GM12891 (cell line): ENCODE data around the gene MROH2A.

Experiments
- DNase-seq: peaks from one replicate; pipeline ENCODE4 v3.0.0; 2011; ENCODE audit warnings: low spot score; ENCODE audit not compliant: insufficient read length
- FAIRE-seq: peaks from 2 replicates; lab custom pipeline; 2011; peaks lifted over from hg19 to GRCh38; lab: Jason Lieb, UNC
- PAX5 ChIP-seq: IDR thresholded peaks from 2 replicates; pipeline ENCODE4 v1.6.1; 2011; ENCODE audit warnings: low read length, moderate library complexity, mild to moderate bottlenecking; ENCODE audit not compliant: insufficient read depth, severe bottlenecking
- POLR2A ChIP-seq: IDR thresholded peaks from 2 replicates; pipeline ENCODE4 v1.6.1; 2011; ENCODE audit warnings: low read depth, low read length, control low read depth
- POLR2AphosphoS5 ChIP-seq: IDR thresholded peaks from 2 replicates; pipeline ENCODE4 v1.6.1; 2011; ENCODE audit warnings: low read depth, low read length, control low read depth
- POU2F2 ChIP-seq: IDR thresholded peaks from 2 replicates; pipeline ENCODE4 v1.6.1; 2011; ENCODE audit warnings: low read depth, mild to moderate bottlenecking, control low read depth, low read length, moderate library complexity
- SPI1 ChIP-seq: IDR thresholded peaks from 2 replicates; pipeline ENCODE4 v1.6.1; 2011; ENCODE audit warnings: low read depth, low read length, control low read depth
- TAF1 ChIP-seq: IDR thresholded peaks from 2 replicates; pipeline ENCODE4 v1.6.1; 2011; ENCODE audit warnings: low read depth, low read length, control low read depth

The MROH2A gene

GRCh38 chr2:233821709-233822100 is 43.6 kb downstream of the MROH2A start:
- FAIRE-seq (no peak), DNase-seq (no peak)
- TF ChIP-seq POLR2A (no peak), SPI1 (no peak), POU2F2 (no peak), TAF1 (no peak), POLR2AphosphoS5 (no peak), PAX5 (no peak)

- TF ChIP-seq POU2F2 (no peak), POLR2AphosphoS5 (no peak), SPI1 (no peak), PAX5 (no peak), POLR2A (no peak), TAF1 (no peak)
- no peak for FAIRE-seq
- DNase-seq, result no peak
Observed at GRCh38 chr2:233822101-233822771, 44.1 kb downstream of the MROH2A start.

DNA sequence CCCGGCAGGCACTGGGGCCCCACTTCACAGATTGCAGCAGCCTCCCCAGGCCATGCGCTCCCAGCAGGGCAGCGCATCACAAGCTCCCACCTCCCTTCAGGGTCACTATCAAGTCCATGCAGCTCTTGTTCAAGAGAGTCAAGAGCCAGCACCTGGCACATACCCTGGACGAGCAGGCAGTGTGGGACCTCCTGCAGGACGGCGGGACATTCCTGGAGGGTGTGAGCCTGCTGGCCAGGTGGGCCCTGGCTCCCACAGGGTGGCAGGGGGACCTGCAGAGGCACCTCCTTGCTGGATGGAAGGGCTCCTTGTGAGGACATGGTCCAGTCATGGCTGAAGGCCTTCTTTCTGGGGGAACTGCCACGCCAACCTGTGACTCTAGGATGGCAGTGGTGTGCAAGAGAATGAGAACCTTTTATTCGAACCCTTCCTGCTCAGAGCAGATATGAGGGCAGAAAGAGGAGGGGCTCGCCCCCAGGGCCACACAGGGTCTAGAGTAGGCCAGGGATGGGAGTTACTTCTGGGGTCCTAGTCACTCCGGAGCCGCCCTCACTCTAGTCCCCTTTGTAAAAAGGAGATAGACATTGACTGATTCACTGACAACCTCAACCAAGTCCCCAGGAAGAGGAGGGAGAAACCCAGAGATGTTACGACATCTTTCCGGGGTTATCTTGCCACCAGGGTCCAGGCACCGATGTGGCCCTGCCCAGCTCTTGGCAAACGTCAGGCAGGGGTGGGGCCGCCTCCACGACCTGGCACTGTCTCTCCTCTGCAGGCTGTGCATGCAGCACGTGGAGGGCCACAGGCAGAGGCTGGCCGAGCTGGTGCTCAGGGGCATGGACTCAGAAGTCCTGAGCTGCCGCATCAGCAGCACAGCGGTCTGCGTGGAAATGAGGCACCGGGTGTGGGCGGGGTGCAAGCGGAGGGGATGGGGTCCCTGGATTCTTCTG is 44.9 kb downstream of the MROH2A start:
- FAIRE-seq, result no peak
- DNase-seq, result no peak
- TF ChIP-seq PAX5 (no peak), POLR2AphosphoS5 (no peak), POLR2A (no peak), SPI1 (no peak), TAF1 (no peak), POU2F2 (no peak)

GRCh38 chr2:233823731-233824121 is 45.6 kb downstream of the MROH2A start:
- TF ChIP-seq POLR2A (no peak), SPI1 (no peak), TAF1 (no peak), PAX5 (no peak), POU2F2 (no peak), POLR2AphosphoS5 (no peak)
- FAIRE-seq (no peak), DNase-seq (no peak)

DNA sequence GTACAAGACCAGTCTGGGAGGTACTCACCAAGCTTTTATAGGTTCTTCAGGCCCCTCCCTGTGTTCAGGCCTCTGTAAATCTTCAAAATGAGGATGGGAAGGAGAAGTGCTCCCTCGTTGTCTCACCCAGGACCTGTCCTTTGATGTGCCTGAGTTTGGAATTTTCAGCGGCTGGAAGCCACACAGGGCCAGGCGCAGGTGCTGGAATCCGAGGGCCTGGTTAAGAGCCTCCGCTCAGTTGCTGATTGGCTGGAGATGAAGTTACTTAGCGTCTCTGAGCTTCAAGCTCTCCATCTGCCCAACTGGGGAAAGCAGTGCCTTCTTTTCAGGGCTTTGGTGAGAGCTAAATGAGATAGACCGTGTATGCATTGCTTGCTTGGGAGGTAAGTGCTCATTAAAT is 46.2 kb downstream of the MROH2A start:
- TF ChIP-seq POU2F2, result no peak
- TF ChIP-seq PAX5, result no peak
- TF ChIP-seq POLR2AphosphoS5, result no peak
- TF ChIP-seq POLR2A, result no peak
- TF ChIP-seq TAF1, result no peak
- no peak for TF ChIP-seq SPI1
- DNase-seq (no peak), FAIRE-seq (no peak)

DNA sequence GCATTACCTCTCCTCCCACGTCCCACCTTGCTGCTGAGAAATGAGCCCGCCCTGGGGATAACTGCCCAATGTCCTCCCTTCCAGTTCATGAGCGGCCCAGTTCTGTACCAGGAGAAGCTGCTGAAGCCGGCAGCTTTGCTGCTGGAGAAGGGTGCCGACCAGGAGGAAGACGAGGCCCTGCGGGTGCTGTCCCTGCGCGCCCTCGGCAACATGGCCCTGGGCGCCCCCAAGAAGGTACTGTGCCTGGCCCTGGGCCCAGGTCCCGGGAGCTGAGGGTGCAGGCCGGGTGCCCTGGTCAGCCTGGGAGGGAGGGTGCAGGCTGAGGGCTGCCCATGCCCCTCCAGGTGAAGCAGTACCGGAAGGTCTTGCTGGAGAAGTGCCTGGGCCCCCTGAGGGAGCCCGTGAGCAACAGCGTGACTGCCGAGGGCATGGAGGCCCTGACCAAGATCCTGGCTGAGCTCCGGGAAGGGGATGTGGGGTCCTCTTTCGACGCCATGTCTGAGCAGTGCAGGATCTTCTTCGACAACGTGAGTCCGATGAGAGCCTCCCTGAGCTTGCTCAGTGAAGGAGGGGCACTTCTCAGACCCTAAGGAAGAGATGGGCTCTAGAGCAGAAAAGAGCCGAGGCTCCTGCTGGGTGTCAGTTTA is 50.5 kb downstream of the MROH2A start:
- FAIRE-seq (no peak), DNase-seq (no peak)
- TF ChIP-seq POLR2AphosphoS5 (no peak), SPI1 (no peak), POU2F2 (no peak), TAF1 (no peak), POLR2A (no peak), PAX5 (no peak)

- DNase-seq (no peak), FAIRE-seq (no peak)
- TF ChIP-seq SPI1 (no peak), PAX5 (no peak), POU2F2 (no peak), POLR2A (no peak), POLR2AphosphoS5 (no peak), TAF1 (no peak)
Observed at GRCh38 chr2:233829193-233830110, 51.3 kb downstream of the MROH2A start.

DNA sequence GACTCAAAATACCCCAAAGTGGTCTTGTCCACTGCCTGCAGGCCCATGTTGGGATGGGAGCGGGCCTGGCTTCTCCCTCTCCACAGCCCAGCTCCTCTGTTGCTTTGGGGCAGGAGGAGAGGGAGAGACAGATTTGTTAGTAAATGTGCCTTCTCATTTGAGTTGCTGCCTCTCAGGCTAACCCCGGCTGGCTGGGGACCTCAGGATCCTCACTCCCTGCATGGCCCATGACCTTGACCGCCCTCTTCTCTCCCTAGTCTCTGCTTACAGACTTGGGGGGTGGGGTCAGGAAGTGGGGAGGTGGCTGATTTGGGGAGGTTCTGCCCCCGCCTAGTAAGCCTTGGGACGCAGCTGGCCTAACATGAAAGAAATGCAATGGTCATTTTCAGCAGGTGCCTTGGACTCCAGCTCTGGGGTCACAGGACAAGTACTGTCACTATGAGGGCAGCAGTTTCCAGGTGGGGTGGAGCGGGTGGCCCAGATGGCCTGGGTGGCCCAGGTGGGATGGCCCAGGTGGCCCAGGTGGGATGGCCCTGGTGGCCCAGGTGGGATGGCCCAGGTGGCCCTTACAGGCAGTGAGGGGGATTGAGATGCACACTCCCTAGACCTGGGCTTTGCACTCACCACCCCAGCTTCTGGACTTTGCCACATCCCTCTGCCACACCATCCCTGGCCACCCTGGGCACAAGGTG is 52.1 kb downstream of the MROH2A start:
- TF ChIP-seq SPI1 (no peak), TAF1 (no peak), POLR2A (no peak), POU2F2 (no peak), PAX5 (no peak), POLR2AphosphoS5 (no peak)
- DNase-seq (no peak), FAIRE-seq (no peak)
